GM12892 (cell line): ENCODE data around the gene RBMS2.

Experiments
- POLR2A ChIP-seq: IDR thresholded peaks from 2 replicates; pipeline ENCODE4 v1.6.1; 2011; ENCODE audit warnings: low read depth, low read length, control low read depth
- POLR2AphosphoS5 ChIP-seq: IDR thresholded peaks from 2 replicates; pipeline ENCODE4 v1.6.1; 2011; ENCODE audit warnings: low read depth, low read length, control low read depth

- TF ChIP-seq POLR2A (no peak), POLR2AphosphoS5 (no peak)
Measured at GRCh38 chr12:56476972-56477432, 44.6 kb upstream of the RBMS2 start.
